ENCODE results near the gene ADARB2. TPM values are rescaled to one million over a fixed set of nuclear protein-coding genes. Genes with fewer than 3 reads are reported as not detected.

Gene ADARB2
- total and polyA plus RNA-seq, 2 experiments from 2014 or later, result 2.0 to 5.0 TPM

- Histone ChIP-seq H4K20me1 (replicated peaks; ENCODE audit: insufficient read depth) (no peaks in the 10 kb centered on the region), H3K4me2 (no peak overlapping the region), H3K9me2 (ENCODE audit: insufficient read depth) (no peaks in the 10 kb centered on the region), H3K27me3 (ENCODE audit: insufficient read depth) (no peaks in the 10 kb centered on the region), H3F3A (replicated peaks; ENCODE audit: low read depth) (no peaks in the 10 kb centered on the region), H3K27ac (ENCODE audit: low read depth) (no peak overlapping the region), H3K79me2 (replicated peaks; ENCODE audit: insufficient read depth) (no peaks in the 10 kb centered on the region), H2AFZ (no peak overlapping the region), H3K36me3 (ENCODE audit: insufficient read depth) (no peaks in the 10 kb centered on the region), H3K4me1 (ENCODE audit: insufficient read depth) (no peaks in the 10 kb centered on the region), H3K4me3 (no peak overlapping the region)
- H3K9me3 Mint-ChIP-seq, result peaks cover 23% of the 10 kb centered on the region
- H3K27ac Mint-ChIP-seq, result no peak overlapping the region
- no peak for TF ChIP-seq NANOG (IDR thresholded peaks at IDR 0.05; ENCODE audit: borderline replicate concordance)
- DNase-seq (ENCODE audit: low spot score) (no peak), ATAC-seq (no peak)
- H3K27me3 Mint-ChIP-seq (ENCODE audit: insufficient read depth, low read depth, poor library complexity), result peaks cover 5% of the 10 kb centered on the region
- H3K4me3 Mint-ChIP-seq, result no peak overlapping the region
- peaks cover 10% of the 10 kb centered on the region for H3K4me1 Mint-ChIP-seq
- H3K36me3 Mint-ChIP-seq (ENCODE audit: low read depth), result peaks cover 9% of the 10 kb centered on the region
These were observed 47.2 kb downstream of the ADARB2 start for GRCh38 chr10:1690086-1690485.

- Histone ChIP-seq H3K4me1 (ENCODE audit: insufficient read depth) (no peaks in the 10 kb centered on the region), H4K20me1 (replicated peaks; ENCODE audit: insufficient read depth) (no peaks in the 10 kb centered on the region), H3K27me3 (ENCODE audit: insufficient read depth) (no peaks in the 10 kb centered on the region), H2AFZ (no peak overlapping the region), H3K36me3 (ENCODE audit: insufficient read depth) (no peaks in the 10 kb centered on the region), H3F3A (replicated peaks; ENCODE audit: low read depth) (no peaks in the 10 kb centered on the region), H3K4me2 (no peak overlapping the region), H3K79me2 (replicated peaks; ENCODE audit: insufficient read depth) (no peaks in the 10 kb centered on the region), H3K9me2 (ENCODE audit: insufficient read depth) (no peaks in the 10 kb centered on the region), H3K4me3 (no peak overlapping the region), H3K27ac (ENCODE audit: low read depth) (no peak overlapping the region)
- Mint-ChIP-seq H3K4me1 (peaks cover 10% of the 10 kb centered on the region), H3K4me3 (no peak overlapping the region), H3K36me3 (ENCODE audit: low read depth) (peaks cover 9% of the 10 kb centered on the region), H3K9me3 (peaks cover 23% of the 10 kb centered on the region), H3K27me3 (ENCODE audit: insufficient read depth, low read depth, poor library complexity) (peaks cover 5% of the 10 kb centered on the region), H3K27ac (no peak overlapping the region)
- no peak for DNase-seq (ENCODE audit: low spot score)
- ATAC-seq, result no peak
- TF ChIP-seq CTCF (conservative IDR thresholded peaks at IDR 0.05; ENCODE audit: low read depth in 2 of 2), result no peak
These were observed 48.8 kb downstream of the ADARB2 start for GRCh38 chr10:1688531-1688930.

GRCh38 chr10:1687623-1688150, 49.6 kb downstream of the ADARB2 start:
- Histone ChIP-seq H2AFZ (no peak overlapping the region), H3K4me2 (no peak overlapping the region), H3K79me2 (replicated peaks; ENCODE audit: insufficient read depth) (no peaks in the 10 kb centered on the region), H3K4me3 (no peak overlapping the region), H3K4me1 (ENCODE audit: insufficient read depth) (no peaks in the 10 kb centered on the region), H3K27me3 (ENCODE audit: insufficient read depth) (no peaks in the 10 kb centered on the region), H3F3A (replicated peaks; ENCODE audit: low read depth) (no peaks in the 10 kb centered on the region), H4K20me1 (replicated peaks; ENCODE audit: insufficient read depth) (no peaks in the 10 kb centered on the region), H3K36me3 (ENCODE audit: insufficient read depth) (no peaks in the 10 kb centered on the region), H3K9me2 (ENCODE audit: insufficient read depth) (no peaks in the 10 kb centered on the region), H3K27ac (ENCODE audit: low read depth) (no peak overlapping the region)
- no peak for DNase-seq (ENCODE audit: low spot score)
- Mint-ChIP-seq H3K27ac (no peak overlapping the region), H3K9me3 (peaks cover 23% of the 10 kb centered on the region), H3K27me3 (ENCODE audit: insufficient read depth, low read depth, poor library complexity) (peaks cover 5% of the 10 kb centered on the region), H3K36me3 (ENCODE audit: low read depth) (peaks cover 9% of the 10 kb centered on the region), H3K4me1 (peaks cover 10% of the 10 kb centered on the region), H3K4me3 (no peak overlapping the region)
- no peak for ATAC-seq
- no peak for TF ChIP-seq EZH2 (IDR thresholded peaks at IDR 0.05; ENCODE audit: low read depth, unreplicated experiment)
- TF ChIP-seq REST (IDR thresholded peaks at IDR 0.05; ENCODE audit: unreplicated experiment), result no peak
- TF ChIP-seq EZH2phosphoT487 (IDR thresholded peaks at IDR 0.05; ENCODE audit: unreplicated experiment), result no peak
